ENCODE measurements around the gene SMCO4. TPM values are rescaled to one million over a fixed set of nuclear protein-coding genes. Genes with fewer than 3 reads are reported as not detected.

Gene SMCO4
- total RNA-seq, 1 experiment from 2014 or later: 9.3 TPM

DNA sequence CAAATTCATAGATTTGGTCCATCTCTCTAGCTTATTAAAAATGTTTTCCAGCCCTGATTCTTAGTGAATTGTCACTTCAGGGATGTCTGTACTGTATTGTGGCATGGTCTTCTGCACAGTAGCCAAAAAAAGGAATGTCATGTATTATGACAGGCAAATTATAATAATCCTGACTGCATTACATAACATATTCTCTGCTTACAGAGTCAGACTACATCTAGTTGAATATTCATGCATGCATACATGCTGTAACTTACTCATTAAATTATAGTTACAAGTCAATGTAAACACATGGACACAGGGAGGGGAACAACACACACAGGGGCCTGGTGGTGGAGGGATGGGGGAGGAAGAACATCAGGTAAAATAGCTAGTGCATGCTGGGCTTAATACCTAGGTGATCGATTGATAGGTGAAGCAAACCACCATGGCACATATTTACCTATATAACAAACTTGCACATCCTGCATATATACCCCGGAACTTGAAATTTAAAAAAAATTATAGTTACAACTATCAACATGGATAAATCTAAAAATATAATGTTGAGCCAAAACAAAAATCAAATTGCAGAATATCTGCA lies 31.5 kb upstream of the SMCO4 start:
- CTCF ChIA-PET: no interaction called here
- no TSS peak for BruUV-seq (replicated peaks)

GRCh38 chr11:93573184-93573583 lies 30.0 kb upstream of the SMCO4 start:
- BruUV-seq (replicated peaks): no TSS peak
- H3K27me3 ChIP-seq (replicated peaks; ENCODE audit: insufficient read depth, low read depth, low read length, poor library complexity): no peaks in the 10 kb centered on the region
- no peak overlapping the region for H3K4me3 ChIP-seq (ENCODE audit: low read depth, low read length, poor library complexity, severe bottlenecking)
- no peaks in the 10 kb centered on the region for H3K9me3 ChIP-seq (ENCODE audit: low read depth, low read length, poor library complexity, severe bottlenecking)
- intact Hi-C loops (cut with micrococcal nuclease; ENCODE audit: unreplicated experiment): no loop called here
- no peaks in the 10 kb centered on the region for H3K36me3 ChIP-seq (ENCODE audit: insufficient read depth, low read length, poor library complexity, severe bottlenecking)
- no peak overlapping the region for H3K27ac ChIP-seq (ENCODE audit: low read depth, low read length, poor library complexity, severe bottlenecking)
- no peak for DNase-seq (ENCODE audit: low spot score)
- no peaks in the 10 kb centered on the region for H3K4me1 ChIP-seq (ENCODE audit: insufficient read depth, low read length, poor library complexity, severe bottlenecking)
- CTCF ChIA-PET: no interaction called here
- TF ChIP-seq, protein P1, sequence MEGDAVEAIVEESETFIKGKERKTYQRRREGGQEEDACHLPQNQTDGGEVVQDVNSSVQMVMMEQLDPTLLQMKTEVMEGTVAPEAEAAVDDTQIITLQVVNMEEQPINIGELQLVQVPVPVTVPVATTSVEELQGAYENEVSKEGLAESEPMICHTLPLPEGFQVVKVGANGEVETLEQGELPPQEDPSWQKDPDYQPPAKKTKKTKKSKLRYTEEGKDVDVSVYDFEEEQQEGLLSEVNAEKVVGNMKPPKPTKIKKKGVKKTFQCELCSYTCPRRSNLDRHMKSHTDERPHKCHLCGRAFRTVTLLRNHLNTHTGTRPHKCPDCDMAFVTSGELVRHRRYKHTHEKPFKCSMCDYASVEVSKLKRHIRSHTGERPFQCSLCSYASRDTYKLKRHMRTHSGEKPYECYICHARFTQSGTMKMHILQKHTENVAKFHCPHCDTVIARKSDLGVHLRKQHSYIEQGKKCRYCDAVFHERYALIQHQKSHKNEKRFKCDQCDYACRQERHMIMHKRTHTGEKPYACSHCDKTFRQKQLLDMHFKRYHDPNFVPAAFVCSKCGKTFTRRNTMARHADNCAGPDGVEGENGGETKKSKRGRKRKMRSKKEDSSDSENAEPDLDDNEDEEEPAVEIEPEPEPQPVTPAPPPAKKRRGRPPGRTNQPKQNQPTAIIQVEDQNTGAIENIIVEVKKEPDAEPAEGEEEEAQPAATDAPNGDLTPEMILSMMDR (conservative IDR thresholded peaks at IDR 0.05; ENCODE audit: low read depth, low read length): no peak
- TF ChIP-seq EZH2 (IDR thresholded peaks at IDR 0.05; ENCODE audit: borderline replicate concordance, low read depth, low read length, poor library complexity, severe bottlenecking): no peak
- POLR2A ChIA-PET (ENCODE audit: low non-redundant PET): no interaction called here

More for the DNA sequence above, 31.5 kb upstream of the SMCO4 start:
- H3K4me3 ChIP-seq (ENCODE audit: low read depth, low read length, poor library complexity, severe bottlenecking): no peak overlapping the region
- POLR2A ChIA-PET (ENCODE audit: low non-redundant PET): interaction anchor here (0.7 kb wide), 1 partner anchor 12 kb away, joined by 3 read pairs; no protein-coding TSS in a partner anchor
- no peak overlapping the region for H3K27ac ChIP-seq (ENCODE audit: low read depth, low read length, poor library complexity, severe bottlenecking)
- no peak for DNase-seq (ENCODE audit: low spot score)
- no peaks in the 10 kb centered on the region for H3K36me3 ChIP-seq (ENCODE audit: insufficient read depth, low read length, poor library complexity, severe bottlenecking)
- intact Hi-C loops (cut with micrococcal nuclease; ENCODE audit: unreplicated experiment): no loop called here
- H3K9me3 ChIP-seq (ENCODE audit: low read depth, low read length, poor library complexity, severe bottlenecking): no peaks in the 10 kb centered on the region
- no peaks in the 10 kb centered on the region for H3K4me1 ChIP-seq (ENCODE audit: insufficient read depth, low read length, poor library complexity, severe bottlenecking)
- H3K27me3 ChIP-seq (replicated peaks; ENCODE audit: insufficient read depth, low read depth, low read length, poor library complexity): no peaks in the 10 kb centered on the region
- TF ChIP-seq, protein P1 (conservative IDR thresholded peaks at IDR 0.05; ENCODE audit: low read depth, low read length): no peak

DNA sequence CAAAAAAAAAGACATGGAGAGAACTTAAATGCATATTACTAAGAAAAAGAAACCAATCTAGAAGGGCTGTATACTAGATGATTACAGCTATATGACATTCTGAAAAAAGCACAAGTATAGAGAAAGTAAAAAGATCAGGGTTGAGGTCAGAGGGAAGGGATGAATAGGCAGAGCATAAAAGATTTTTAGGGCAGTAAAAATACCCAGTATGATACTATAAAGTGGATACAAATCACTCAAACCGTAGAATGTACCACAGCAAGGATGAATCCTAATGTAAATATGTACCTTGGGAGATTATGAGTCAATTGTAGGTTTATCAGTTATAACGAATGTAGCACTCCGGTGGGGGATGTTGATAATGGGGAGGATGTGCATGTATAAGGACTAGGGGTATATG lies 29.4 kb upstream of the SMCO4 start:
- intact Hi-C loops (cut with micrococcal nuclease; ENCODE audit: unreplicated experiment): no loop called here
- TF ChIP-seq EZH2 (IDR thresholded peaks at IDR 0.05; ENCODE audit: borderline replicate concordance, low read depth, low read length, poor library complexity, severe bottlenecking): no peak
- TF ChIP-seq, protein P1 (conservative IDR thresholded peaks at IDR 0.05; ENCODE audit: low read depth, low read length): no peak
- CTCF ChIA-PET: no interaction called here

More for the DNA sequence above, 29.4 kb upstream of the SMCO4 start:
- no peaks in the 10 kb centered on the region for H3K27me3 ChIP-seq (replicated peaks; ENCODE audit: insufficient read depth, low read depth, low read length, poor library complexity)
- H3K27ac ChIP-seq (ENCODE audit: low read depth, low read length, poor library complexity, severe bottlenecking): no peak overlapping the region
- BruUV-seq (replicated peaks): no TSS peak
- H3K9me3 ChIP-seq (ENCODE audit: low read depth, low read length, poor library complexity, severe bottlenecking): no peaks in the 10 kb centered on the region
- no peaks in the 10 kb centered on the region for H3K36me3 ChIP-seq (ENCODE audit: insufficient read depth, low read length, poor library complexity, severe bottlenecking)
- POLR2A ChIA-PET (ENCODE audit: low non-redundant PET): no interaction called here
- no peak overlapping the region for H3K4me3 ChIP-seq (ENCODE audit: low read depth, low read length, poor library complexity, severe bottlenecking)
- no peaks in the 10 kb centered on the region for H3K4me1 ChIP-seq (ENCODE audit: insufficient read depth, low read length, poor library complexity, severe bottlenecking)
- DNase-seq (ENCODE audit: low spot score): no peak
